Endothelial cell of umbilical vein (primary cell): ENCODE results near the gene PHLPP1. TPM values are rescaled to one million over a fixed set of nuclear protein-coding genes. Genes with fewer than 3 reads are reported as not detected.

ENCODE experiments used
- BruUV-seq: library from RNA; stranded (reverse); fragments of 400-500 nt; replicated peaks from 2 replicates; lab custom pipeline; 2021; lab: Mats Ljungman, UMichigan
- CTCF ChIA-PET: fragments of 300-600, 350-600 bp; sonication (Branson Sonifier 250); formaldehyde crosslinking; loops from one replicate; lab custom pipeline; 2021; ENCODE audit warnings: antibody characterized with exemption, inconsistent platforms; lab: Charles Lee
- POLR2A ChIA-PET: fragments of 300-600, 350-600 bp; sonication (Branson Sonifier 250); formaldehyde crosslinking; loops from one replicate; lab custom pipeline; 2021; ENCODE audit warnings: antibody characterized with exemption, inconsistent platforms; lab: Charles Lee
- DNase-seq: peaks from one replicate; pipeline ENCODE4 v3.0.0-alpha.2; 2011; ENCODE audit warnings: low read depth, low spot score
- FAIRE-seq: peaks from 2 replicates; lab custom pipeline; 2011; peaks lifted over from hg19 to GRCh38; lab: Jason Lieb, UNC
- H2AFZ ChIP-seq: 2 replicates; pipeline ENCODE4 v1.6.0; 2012; ENCODE audit warnings: low read depth, low read length, control low read depth, inconsistent platforms
- H3K27ac ChIP-seq: 2 replicates; pipeline ENCODE4 v1.5.1; 2011; ENCODE audit warnings: low read depth, mild to moderate bottlenecking, control low read depth, low read length, moderate library complexity; ENCODE audit not compliant: insufficient read depth
- H3K27me3 ChIP-seq, 2 experiments: 2 replicates each; pipeline versions ENCODE4 v1.6.0 to v1.6.1; 2011; ENCODE audit warnings: low read length in 2 of 2, mixed read lengths in 1 of 2; ENCODE audit not compliant: control insufficient read depth in 2 of 2, insufficient read depth in 2 of 2
- H3K36me3 ChIP-seq, 2 experiments: 2 replicates in 1 of 2; 3 replicates in 1 of 2; pipeline ENCODE4 v1.5.1; 2011; ENCODE audit warnings: low read length in 2 of 2, mild to moderate bottlenecking in 1 of 2, moderate library complexity in 1 of 2; ENCODE audit not compliant: control insufficient read depth in 2 of 2, insufficient read depth in 2 of 2; ENCODE audit errors: extremely low read depth in 1 of 2
- H3K4me1 ChIP-seq: 3 replicates; pipeline ENCODE4 v1.5.1; 2011; ENCODE audit warnings: mild to moderate bottlenecking, low read length; ENCODE audit not compliant: control insufficient read depth, insufficient read depth; ENCODE audit errors: extremely low read depth
- H3K4me2 ChIP-seq: 2 replicates; pipeline ENCODE4 v1.6.1; 2011; ENCODE audit warnings: low read length, control low read depth, mixed read lengths; ENCODE audit not compliant: insufficient read depth
- H3K4me3 ChIP-seq, 3 experiments: fragments of 200-600 bp in 1 of 3; sonication (generic), shearing (Covaris generic) in 1 of 3; replicated peaks in 1 of 3; 2 replicates each; pipeline ENCODE4 v1.5.1; 2011 to 2016; ENCODE audit warnings: control low read depth in 3 of 3, low read length in 3 of 3, mild to moderate bottlenecking in 2 of 3, inconsistent platforms in 1 of 3, low read depth in 1 of 3, moderate library complexity in 1 of 3; ENCODE audit not compliant: insufficient read depth in 1 of 3
- H3K79me2 ChIP-seq: 2 replicates; pipeline ENCODE4 v1.6.0; 2012; ENCODE audit warnings: low read length, inconsistent platforms; ENCODE audit not compliant: control insufficient read depth, insufficient read depth
- H3K9ac ChIP-seq: replicated peaks from 2 replicates; pipeline ENCODE3; 2011; ENCODE audit warnings: low read length, control low read depth; ENCODE audit not compliant: insufficient read depth; ENCODE audit errors: extremely low read depth
- H3K9me1 ChIP-seq: replicated peaks from 3 replicates; pipeline ENCODE4 v1.6.0; 2011; ENCODE audit warnings: mild to moderate bottlenecking, low read length; ENCODE audit not compliant: control insufficient read depth, insufficient read depth; ENCODE audit errors: extremely low read depth
- H3K9me3 ChIP-seq: replicated peaks from 2 replicates; pipeline ENCODE4 v1.5.1; 2012; ENCODE audit warnings: low read length, inconsistent platforms; ENCODE audit not compliant: control insufficient read depth, insufficient read depth
- H4K20me1 ChIP-seq: replicated peaks from 2 replicates; pipeline ENCODE3; 2011; ENCODE audit warnings: mild to moderate bottlenecking, low read length; ENCODE audit not compliant: control insufficient read depth, insufficient read depth; ENCODE audit errors: extremely low read depth
- FOS ChIP-seq: IDR thresholded peaks from 2 replicates; pipeline ENCODE4 v1.6.1; 2011; ENCODE audit warnings: mild to moderate bottlenecking, low read length, moderate library complexity, borderline replicate concordance; ENCODE audit not compliant: insufficient read depth
- GATA2 ChIP-seq: IDR thresholded peaks from 2 replicates; pipeline ENCODE4 v1.7.0; 2011; ENCODE audit warnings: low read depth, mild to moderate bottlenecking, moderate library complexity, mixed read lengths, low read length; ENCODE audit not compliant: insufficient read length, insufficient read depth
- JUN ChIP-seq: IDR thresholded peaks from 2 replicates; pipeline ENCODE4 v1.6.1; 2011; ENCODE audit warnings: borderline replicate concordance, low read depth; ENCODE audit not compliant: insufficient read length, insufficient read depth
- MYC ChIP-seq: IDR thresholded peaks from one replicate; pipeline ENCODE4 v1.6.1; 2011; ENCODE audit warnings: mild to moderate bottlenecking, low read depth, low read length
- POLR2A ChIP-seq: IDR thresholded peaks from 2 replicates; pipeline ENCODE4 v1.6.1; 2012; ENCODE audit warnings: low read depth, mild to moderate bottlenecking, control low read depth, low read length
- dilution Hi-C: fragments of 300-500 bp; cut with MboI; formaldehyde crosslinking; loops from one replicate; pipeline ENCODE4 v1.15.0; 2019; ENCODE audit warnings: low sequenced_read_pairs; ENCODE audit not compliant: extremely low pct_ligation_motif_present
- intact Hi-C: fragments of 100-400 bp; cut with micrococcal nuclease; formaldehyde crosslinking; loops from one replicate; pipeline ENCODE4 v1.10.0; 2022
- polyA plus RNA-seq, 4 experiments: library from polyadenylated mRNA; depleted of rRNA in 3 of 4; stranded (reverse) in 3 of 4; unstranded in 1 of 4; fragments of >200 nt; gene quantifications; 2 replicates each; pipeline versions ENCODE4 v1.2.1 to v1.2.3, GENCODE V29; 2011 to 2012; ENCODE audit warnings: missing spikeins in 1 of 4
- total RNA-seq: library from RNA; stranded (reverse); gene quantifications from 2 replicates; pipeline ENCODE4 v1.2.3, GENCODE V29; 2021
- TF ChIP-seq, protein P1 (sequence below): IDR thresholded peaks from 2 replicates; pipeline ENCODE4 v1.6.1; 2011; ENCODE audit not compliant: insufficient read depth, insufficient read length
- TF ChIP-seq, protein P2 (sequence below), 2 donors: IDR thresholded peaks; 1 replicate in 1 of 2; 2 replicates in 1 of 2; pipeline ENCODE4 v1.5.1; 2011; ENCODE audit warnings: low read length in 2 of 2, mild to moderate bottlenecking in 2 of 2, moderate library complexity in 2 of 2, control low read depth in 1 of 2, inconsistent platforms in 1 of 2, low read depth in 1 of 2; ENCODE audit not compliant: insufficient read depth in 1 of 2; ENCODE audit errors: extremely low read depth in 1 of 2

PHLPP1 gene
- total and polyA plus RNA-seq, 2 donors (not counting 3 experiments of a cell fraction or from before 2014, with no cell fraction given), result 4.0 to 10.8 TPM

- no TSS peak for BruUV-seq
- intact Hi-C loops, result loop anchor here (5.0 kb wide), 2 partner anchors 34 to 219 kb away; partner anchors contain the start of gene PHLPP1
These were observed 220.7 kb downstream of the PHLPP1 start for GRCh38 chr18:62935994-62936393.

More at GRCh38 chr18:62935994-62936393, 220.7 kb downstream of the PHLPP1 start:
- DNase-seq (no peak), FAIRE-seq (no peak)
- Histone ChIP-seq H3K9me1 (no peaks in the 10 kb centered on the region), H3K27me3 (no peaks in the 10 kb centered on the region), H4K20me1 (no peaks in the 10 kb centered on the region), H3K79me2 (no peaks in the 10 kb centered on the region), H3K27ac (no peak overlapping the region), H3K4me1 (peaks cover 12% of the 10 kb centered on the region), H3K4me3 (no peak overlapping the region), H3K36me3 (no peaks in the 10 kb centered on the region), H3K9ac (no peak overlapping the region), H2AFZ (no peak overlapping the region), H3K4me2 (no peak overlapping the region), H3K9me3 (no peaks in the 10 kb centered on the region)
- TF ChIP-seq, protein P1, sequence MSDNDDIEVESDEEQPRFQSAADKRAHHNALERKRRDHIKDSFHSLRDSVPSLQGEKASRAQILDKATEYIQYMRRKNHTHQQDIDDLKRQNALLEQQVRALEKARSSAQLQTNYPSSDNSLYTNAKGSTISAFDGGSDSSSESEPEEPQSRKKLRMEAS, result no peak
- no peak for TF ChIP-seq JUN
- no peak for TF ChIP-seq FOS
- no peak for TF ChIP-seq GATA2
- no peak for TF ChIP-seq POLR2A
- TF ChIP-seq MYC, result no peak
- TF ChIP-seq, protein P2, sequence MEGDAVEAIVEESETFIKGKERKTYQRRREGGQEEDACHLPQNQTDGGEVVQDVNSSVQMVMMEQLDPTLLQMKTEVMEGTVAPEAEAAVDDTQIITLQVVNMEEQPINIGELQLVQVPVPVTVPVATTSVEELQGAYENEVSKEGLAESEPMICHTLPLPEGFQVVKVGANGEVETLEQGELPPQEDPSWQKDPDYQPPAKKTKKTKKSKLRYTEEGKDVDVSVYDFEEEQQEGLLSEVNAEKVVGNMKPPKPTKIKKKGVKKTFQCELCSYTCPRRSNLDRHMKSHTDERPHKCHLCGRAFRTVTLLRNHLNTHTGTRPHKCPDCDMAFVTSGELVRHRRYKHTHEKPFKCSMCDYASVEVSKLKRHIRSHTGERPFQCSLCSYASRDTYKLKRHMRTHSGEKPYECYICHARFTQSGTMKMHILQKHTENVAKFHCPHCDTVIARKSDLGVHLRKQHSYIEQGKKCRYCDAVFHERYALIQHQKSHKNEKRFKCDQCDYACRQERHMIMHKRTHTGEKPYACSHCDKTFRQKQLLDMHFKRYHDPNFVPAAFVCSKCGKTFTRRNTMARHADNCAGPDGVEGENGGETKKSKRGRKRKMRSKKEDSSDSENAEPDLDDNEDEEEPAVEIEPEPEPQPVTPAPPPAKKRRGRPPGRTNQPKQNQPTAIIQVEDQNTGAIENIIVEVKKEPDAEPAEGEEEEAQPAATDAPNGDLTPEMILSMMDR (IDR thresholded peaks at IDR 0.05; ENCODE audit: extremely low read depth in 1 of 2, insufficient read depth in 1 of 2, low read depth in 1 of 2, low read length in 2 of 2), result no peak
- dilution Hi-C loops, result no loop called here
- ChIA-PET CTCF (interaction anchor here (1.2 to 1.7 kb wide), 2 partner anchors 9 to 218 kb away, joined by 3 to 5 read pairs; no protein-coding TSS in a partner anchor), POLR2A (no interaction called here)
